ENCODE results near the gene CAMTA1.

The CAMTA1 gene

DNA sequence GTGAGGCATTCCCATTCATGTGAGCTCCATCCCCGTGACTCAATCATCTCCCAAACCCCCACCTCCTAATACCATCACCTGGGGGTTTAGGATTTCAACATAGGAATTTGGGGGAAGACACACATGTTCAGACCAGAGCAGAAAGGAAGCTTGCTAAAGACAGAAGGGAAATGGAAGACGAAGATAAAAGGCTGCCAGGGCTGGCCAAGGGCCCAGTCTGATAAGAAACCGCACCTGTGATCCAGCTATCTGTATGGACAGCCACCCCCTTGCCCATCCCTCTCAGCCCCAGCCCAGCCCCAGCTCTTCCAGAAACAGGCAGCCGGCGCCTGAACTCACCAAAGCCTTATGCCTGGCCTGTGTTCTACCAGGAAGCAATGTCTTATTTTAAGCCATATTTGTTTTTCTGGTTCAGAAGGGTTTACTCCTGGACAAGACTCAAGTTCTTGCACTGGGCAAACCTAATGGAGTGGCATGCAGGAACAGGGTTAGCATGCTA lies 787.4 kb downstream of the CAMTA1 start:
- no peak for DNase-seq

DNA sequence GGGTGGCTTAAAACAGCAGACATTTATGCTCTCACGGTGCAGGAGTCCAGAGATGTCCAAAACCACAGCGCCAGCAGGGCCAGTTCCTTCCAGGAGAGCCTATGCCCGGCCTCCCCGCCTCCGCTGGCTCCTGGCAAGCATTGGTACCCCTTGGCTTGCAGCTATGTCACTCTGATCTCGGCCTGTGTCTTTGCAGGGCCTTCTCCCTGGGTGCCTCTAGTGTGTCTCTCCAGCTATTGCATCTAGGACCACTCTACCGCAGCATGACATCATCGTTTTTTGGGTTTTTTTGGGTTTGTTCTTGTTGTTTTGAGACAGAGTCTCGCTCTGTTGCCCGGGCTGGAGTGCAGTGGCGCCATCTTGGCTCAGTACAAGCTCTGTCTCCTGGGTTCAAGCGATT lies 788.2 kb downstream of the CAMTA1 start:
- DNase-seq: no peak

DNA sequence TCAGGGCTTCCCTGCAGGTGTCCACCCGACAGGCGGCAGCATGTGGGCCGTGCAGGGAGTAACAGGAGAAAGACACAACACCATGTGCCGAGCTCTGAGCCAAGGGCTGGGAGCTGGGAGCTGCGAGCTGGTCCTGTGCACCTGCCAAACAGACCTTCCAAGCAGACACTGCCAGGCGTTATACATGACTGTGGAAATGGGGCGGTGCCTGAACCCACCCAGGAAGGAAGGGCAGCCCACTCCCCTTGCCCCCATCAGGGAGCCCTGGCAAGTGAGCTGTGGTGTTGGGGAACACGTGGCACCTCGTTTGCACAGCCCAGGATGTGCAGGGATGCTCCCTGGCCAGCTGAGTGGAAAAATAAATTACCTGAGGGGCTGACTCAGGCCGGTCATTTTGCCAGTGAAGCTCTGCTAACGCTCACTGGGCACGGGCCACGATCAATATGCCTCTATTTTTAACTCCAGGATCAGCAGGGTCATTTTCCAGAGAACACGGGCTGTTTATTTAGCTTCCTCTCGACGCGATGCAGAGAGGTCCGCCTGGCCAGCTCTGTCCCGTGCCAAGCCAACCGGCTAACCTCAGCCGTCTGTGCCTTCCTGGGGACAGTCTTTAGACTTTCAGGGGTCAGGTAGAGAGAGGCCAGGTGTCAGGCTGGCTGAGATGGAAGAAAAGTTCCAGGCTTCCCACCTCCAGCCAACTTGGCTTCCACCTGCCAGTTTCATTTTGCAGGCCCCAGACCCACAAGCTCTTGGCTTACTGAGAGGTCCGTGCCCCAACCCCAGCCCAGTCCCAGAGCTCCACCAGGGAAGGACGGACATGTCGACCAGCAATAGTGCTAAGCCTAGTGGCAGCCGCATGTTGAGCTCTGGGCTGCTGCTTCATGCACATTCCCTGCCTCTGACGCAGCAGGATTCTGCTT lies 789.1 kb downstream of the CAMTA1 start:
- DNase-seq: no peak

DNA sequence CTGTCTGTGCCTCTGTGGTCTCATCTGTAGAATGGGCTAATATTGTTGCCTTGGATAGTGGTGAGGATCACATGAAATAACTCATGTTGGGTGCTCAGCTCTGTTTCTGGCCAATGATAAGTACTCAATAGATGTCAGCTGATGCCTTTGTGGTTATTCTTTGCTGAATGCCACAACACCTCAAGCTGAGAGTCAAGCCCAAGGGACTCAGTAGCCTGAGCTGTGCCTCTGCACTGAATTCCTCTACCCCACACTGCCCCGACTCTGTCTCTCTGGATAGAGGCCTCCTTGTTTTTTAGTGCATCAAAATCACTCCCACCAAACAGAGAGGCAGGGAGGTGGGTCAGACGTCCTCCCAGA lies 789.8 kb downstream of the CAMTA1 start:
- no peak for DNase-seq

DNA sequence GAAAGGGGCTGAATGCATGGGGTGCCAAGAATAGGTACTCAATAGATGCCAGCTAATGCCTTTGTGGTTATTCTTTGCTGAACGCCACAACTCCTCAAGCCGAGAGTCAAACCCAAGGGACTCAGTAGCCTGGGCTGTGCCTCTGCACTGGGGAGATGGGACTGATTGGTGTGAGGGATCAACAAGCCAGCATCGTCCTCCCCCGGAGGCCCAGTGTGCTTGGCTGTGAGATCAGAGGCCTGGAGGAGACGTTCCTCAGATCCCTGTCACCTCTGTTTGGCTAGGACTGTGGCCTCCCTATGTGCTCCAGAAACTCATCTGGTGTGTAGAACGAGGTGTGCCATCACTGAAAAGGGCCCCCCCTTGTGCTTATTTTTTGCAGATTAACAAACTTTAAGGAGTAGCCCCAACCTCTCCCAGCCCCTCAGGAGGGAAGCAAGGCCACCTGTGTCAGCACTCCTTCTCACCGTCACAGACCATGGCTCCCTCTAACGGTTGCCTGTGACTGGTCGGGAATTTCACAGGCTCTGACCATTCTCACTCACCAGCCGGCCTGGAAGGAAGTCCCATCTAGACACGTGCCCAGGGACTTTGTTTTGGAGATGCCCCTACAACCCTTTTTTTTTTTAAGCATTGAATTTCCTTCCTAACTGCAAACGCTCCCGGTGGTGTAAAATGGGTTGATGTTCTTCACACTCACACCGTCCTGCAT lies 791.8 kb downstream of the CAMTA1 start:
- DNase-seq: no peak

DNA sequence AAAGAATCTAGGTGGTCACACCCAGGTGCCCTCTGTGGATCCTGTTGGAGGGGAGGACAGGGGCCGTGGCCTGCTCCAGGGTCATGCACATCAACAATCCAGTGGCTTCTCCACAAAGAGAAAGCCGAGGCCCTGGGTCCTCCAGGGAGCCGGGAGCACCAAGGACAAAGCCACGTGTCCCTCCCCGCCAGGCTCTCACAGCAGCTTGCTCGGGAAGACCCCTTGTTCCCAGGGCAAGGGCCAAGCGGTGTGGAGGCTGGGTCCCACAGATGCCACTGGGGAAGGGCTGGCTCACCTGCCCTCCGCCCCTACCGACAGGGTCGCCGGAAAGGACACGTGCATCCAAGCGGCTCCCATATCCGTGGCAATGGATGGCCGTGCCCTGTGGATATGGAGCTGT lies 793.0 kb downstream of the CAMTA1 start:
- no peak for DNase-seq

DNA sequence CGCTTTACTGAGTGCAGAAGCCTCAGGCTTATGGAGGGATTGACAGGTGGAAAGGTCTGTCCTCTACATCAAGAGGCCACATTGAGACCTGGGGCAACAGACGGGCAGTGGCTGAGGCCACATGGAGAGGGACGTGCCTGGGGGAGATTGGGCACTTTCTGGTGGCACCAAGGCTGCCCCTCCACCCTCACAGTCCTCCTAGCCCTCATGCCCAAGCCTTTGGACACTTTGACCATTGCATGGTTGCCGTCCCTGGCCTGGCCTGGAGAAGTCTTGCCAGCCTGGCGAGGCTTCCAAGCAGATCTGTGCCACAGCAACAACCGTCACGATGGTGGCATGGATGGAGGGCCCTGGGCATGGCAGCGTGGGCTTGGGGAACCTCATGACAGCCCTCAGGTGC lies 793.8 kb downstream of the CAMTA1 start:
- DNase-seq: no peak

DNA sequence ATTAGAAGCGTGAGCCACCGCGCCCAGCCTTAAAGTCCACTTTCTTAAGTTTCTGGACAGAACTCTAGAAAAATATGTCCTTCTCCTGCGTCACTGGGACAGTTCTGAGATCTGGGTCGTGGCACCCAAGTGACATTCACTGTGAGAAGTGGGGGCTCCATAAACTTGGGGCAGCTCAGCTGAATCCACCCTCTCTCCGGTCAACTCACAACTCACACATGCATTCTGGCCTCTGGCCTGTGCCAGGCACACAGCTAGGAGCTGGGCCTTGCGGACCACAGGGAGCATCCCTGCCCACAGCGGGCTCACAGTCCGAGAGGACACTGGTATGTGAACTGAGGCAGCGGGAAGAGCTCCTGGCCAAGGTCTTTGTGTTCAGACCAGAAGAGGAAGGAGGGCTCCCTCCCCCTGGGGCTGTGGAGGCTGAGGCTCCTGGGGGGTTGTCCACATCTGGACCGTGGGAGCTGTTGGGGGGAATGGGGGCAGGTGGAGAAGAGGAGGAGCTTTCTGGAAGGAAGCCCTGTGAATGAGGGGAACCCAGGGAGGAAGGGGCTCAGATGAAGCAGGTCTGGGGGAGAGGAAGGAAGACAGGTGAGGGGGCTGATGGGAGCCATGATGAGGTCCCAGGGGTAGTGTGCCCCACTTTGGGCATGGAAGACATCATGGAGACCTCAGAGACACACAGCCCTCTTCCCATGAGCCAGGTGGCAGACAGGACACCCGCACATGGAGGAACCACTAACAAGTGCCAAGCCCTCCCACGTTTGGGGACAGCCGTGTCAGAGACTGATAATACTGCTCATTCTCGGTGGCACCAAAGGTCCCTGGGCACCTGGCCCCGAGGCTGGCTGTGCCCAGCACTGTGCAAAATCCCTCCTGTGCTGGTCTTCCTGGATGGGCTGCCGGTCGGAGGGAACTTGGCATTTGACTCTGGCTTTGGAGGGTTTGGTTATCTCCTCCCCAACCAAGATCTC lies 794.9 kb downstream of the CAMTA1 start:
- no peak for DNase-seq

DNA sequence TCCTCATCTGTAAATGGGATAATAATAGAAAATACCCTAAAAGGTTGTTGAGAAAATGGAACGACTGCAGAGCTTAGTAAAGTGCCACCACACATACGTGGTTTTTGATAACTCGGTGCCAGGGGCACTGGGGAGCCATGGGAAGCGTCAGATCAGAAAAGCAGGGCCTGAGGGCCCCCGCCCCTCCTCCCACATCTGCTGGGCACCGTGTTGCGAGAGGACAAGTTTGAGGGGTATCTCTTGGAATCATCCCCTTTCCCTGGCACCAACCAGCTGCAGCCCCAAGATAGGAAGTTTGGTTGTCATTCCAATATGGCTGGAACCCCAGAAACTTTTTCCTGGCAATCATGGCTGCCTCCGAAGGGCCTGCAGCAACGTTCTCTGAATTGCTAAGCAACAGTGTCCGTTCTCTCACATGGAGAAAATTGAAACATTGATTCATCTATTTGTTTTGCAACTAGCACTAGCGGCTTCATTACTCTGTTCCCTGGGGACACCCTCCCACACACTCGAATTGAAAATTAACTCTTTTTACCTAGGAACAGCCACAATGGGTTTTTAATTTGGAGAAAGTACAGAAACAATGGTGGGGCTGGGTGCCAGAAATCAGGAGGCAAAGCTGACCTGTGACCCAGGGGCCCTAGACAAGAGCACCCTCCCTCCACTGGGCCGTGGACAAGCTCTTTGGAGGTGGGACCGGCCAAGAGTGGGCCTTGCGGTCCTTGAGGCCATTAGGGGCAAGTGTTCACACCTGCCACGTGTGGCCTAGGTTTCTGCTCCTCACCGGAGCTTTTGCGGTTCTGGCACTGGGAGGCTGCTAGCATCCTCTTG lies 795.9 kb downstream of the CAMTA1 start:
- no peak for DNase-seq

DNA sequence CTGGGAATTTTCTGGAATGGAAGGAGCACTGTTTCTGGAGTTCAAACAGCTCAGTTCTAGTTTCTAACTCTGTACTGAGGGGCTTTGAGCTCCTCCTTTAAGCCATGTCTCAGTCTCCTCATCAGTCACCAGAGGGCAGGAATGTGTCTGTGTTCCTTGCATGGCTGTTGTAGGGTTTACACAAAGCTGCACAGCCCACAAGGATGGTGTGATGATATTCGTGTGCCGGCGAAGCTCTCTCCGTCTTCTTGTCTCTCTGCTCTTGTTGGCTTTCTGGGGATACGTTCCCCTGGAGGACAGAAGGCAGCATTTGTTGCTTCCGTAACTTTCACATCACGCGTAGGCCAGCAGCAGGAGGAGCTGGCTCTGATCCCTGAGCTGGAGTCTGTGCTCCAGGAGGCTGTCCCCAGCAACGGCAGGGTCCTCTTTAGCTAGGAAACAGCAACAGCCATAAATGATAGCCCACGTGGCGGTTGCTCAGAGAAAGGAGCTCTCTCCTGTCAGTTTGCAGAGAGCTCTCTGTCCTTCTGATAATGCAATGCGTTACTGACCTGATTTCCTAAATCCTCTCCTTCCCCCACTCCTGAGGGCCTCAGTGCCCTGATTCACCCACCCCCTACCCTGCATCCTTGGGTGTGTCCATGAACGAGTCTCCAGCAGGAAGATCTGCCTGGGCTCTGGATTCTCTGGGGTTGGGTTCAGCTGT lies 796.7 kb downstream of the CAMTA1 start:
- no peak for DNase-seq

DNA sequence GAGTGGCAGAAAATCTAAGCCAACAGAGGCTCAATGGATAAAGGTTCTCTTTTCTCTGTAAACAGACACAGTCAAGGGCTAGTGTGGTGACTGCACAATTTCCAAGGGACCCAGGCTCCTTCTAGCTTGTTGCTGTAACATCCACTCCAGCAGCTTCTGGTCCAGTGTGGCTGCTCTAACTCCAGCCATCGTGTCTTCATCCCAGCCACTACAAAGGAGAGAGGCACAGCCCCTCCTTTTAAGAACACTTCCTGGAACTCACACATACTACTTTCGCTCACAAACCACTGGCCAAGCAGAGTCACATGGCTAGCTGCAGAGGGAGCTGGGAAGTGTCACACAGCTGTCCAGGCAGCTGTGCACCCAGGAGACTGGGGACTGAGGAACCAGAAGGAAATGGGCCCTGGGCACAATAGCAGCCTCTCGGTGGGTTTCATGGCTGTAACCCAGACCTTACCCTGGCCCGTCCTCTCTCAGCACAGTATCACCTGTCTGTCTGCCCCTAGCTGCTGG lies 797.3 kb downstream of the CAMTA1 start:
- DNase-seq: no peak

DNA sequence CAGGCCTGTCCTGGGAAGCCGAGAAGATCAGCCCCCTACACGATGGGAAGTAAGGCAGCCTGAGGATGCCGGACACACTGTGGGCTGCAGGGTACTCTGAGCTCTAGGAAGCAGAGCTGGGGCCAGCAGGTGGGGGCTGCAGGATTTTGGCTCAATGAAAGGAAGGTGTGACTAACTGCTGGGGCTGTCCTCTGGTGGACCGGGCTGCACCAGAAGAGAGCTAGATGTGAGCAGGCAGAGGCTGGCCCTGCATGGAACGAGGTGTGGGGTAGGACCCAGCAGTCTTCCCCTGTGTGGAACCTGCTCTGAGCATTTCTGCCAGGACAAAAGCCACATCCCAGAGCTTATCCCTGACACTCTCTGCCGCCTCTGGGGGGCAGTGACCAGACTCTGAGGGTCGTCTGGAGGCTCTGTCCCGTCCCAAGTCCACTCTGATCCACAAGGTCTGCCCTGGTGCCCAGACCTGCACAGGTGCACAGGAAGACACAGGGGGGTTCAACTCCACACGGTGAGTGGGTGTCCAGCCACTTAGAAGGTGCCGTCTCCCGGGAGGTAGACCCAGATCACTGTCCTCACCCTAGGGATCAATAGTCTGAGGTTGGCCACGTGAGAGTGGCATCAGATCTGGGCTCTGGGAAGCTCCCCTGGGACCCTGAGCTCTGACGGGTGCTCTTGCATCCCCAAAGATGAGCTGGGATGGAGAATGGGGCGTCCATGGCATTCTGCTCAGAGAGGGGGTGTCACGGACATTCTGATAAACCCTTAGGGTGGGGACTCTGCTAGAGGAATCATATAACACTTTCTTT lies 798.2 kb downstream of the CAMTA1 start:
- no peak for DNase-seq

DNA sequence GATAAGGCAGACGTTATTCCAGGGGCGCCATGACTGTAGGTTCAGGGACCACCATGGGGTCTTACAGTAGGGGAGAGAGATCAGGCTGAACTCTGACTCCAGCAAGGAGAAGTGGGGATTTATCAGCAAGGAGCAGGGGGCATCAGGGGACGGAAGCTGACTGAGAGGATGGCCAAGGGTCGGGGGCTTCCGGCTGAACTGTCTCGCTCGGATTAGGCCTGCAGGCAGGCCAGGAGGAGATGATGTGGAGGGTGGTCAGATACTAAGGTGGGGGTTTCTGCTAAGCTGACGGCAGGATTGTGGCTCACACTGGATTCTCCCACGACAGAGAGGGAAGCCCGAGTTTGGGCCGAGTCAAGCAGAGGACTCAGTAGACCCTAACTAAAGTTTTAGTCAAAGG lies 798.9 kb downstream of the CAMTA1 start:
- no peak for DNase-seq

DNA sequence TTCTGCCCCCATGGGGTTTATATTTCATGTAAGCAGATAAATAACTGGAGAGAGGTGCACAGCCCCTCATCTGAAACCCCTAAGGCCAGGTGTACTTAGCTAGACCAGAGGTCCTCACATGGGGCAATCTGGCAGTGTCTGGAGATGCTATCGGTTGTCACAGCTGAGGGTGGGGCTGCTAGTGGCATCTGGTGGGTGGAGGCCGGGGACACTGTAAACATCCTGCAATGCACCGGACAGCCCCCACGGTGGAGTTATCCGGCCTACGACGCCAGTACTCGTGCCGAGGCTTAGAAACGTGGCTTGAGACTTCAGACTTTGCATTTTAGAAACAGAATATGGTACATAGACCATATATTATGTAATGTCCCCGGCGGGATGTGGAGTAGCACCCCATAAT lies 799.4 kb downstream of the CAMTA1 start:
- no peak for DNase-seq

DNA sequence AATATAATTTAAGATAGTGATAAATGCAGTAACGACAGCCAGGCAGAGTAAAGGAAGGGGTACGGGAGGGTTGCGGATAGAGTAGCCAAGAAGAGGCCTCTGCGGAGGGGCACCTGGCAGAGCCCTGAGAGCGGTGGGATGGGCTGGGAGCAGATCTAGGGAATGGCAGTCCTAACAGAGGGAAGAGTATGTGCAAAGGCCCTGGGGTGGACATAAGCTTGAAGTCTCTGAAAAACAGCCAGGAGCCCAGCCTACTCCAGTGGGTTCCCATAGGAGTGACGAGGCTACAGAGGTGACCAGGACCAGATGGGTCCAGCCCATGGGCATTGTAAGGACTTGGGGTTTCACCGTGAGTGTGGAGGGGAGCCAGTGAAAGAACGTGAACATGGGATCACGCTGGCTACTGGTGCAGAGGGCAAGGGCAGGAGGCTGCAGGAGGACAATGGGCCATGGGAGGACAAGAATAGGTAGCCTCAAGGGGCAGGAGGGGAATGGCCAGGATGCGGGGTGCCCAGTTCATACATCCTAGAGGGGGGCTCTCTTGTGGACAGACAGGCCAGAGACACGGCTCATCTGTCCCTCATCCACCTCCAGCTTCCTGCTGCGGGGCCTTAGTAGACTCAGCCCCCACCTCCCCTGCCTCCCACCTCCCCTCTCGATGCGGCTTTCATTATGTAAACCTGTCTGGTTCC lies 800.1 kb downstream of the CAMTA1 start:
- DNase-seq: no peak

DNA sequence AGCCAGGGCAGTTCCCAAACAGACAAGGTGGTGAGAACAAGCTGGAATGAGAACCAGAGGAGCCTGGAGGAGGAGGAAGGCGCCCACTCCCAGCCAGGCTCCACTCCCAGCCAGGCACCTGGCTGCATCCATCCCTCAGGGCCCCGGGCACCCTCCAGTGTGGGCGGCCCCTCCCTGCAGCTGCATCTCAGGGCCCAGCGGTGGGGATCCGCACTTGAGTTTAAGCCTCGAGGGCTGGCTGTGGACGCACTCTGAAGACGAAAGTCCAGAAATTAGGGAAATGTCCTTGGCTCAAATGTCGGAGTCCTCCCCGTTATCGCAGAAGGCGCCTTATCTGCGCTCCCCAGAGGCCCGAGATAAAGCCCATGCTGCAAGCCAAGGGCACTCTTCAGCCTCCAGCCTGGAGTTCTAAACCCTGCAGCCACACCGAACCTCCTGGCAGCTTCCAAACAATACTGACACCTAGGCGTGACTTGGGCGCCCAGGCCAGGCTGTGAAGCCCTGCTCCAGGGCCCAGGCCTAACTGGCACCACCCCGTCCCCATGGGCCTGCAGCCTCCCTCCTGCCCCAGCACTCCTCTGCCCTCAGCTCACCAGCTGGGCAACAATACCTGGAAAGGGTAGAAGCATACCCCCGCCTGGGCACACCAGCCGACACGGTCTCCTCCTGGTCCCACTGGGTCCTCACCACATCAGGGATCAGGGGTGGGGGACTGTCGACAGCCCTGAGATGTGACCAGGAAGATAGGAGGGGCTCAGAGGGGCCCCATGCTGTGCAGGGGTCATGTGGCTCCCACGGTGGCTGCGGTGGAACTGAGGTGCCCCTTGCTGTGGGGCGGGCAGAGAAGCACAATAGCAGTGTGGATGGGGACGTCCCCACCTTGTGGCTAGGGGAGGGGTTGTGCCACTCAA lies 801.0 kb downstream of the CAMTA1 start:
- no peak for DNase-seq

DNA sequence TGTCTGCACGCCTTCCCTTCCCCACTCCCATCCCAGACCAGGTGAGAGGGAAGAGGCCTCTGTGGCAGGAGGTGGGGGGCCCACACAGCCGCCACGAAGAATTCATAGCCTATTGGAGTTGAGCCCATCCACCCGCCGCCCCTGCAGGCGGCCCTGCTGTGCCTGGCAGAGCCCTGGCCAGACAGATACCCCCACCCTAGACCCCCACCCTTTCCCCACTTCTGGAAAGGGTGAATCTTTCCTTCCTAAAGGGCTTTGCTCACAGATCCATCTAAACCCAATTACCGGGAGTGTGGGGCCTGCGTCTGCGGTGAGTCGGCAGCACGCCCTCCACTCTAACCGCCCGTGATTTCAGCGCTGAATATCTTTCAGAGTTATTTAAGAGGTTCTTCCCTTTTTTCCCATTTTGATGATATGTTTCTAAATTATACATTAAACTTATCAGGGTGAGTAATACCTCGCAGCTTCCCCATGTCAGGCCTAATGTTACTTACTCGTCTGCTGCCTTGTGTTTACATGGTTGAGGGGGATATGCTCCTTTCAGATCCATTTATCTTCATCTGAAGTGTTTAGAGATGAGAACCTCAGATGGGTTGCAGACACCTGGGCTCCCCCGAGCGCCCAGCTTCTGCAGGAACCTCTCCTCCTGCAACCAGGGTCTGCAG lies 802.0 kb downstream of the CAMTA1 start:
- DNase-seq: no peak
